GM12878 (cell line): ENCODE data around the gene NUCB1. TPM values are rescaled to one million over a fixed set of nuclear protein-coding genes. Genes with fewer than 3 reads are reported as not detected.
"Not testable (repeated sequence)": the region's sequence is repeated elsewhere in the genome, so short reads cannot be mapped to it uniquely, and the experiment has no call there.

Experiments
- ATAC-seq: fragments of 200-7000 bp; cut with Tn5 transposase; 3 replicates; pipeline ENCODE4 v1.9.1; 2020; ENCODE audit warnings: mild to moderate bottlenecking, moderate library complexity
- BruUV-seq: library from RNA; stranded (reverse); fragments of 400-500 nt; replicated peaks from 2 replicates; lab custom pipeline; 2021; lab: Mats Ljungman, UMichigan
- CTCF ChIA-PET: fragments of 300-600 bp; sonication (Branson Sonifier 250); formaldehyde crosslinking; extraction: SDS; loops from one replicate; lab custom pipeline; 2021; ENCODE audit warnings: inconsistent platforms; lab: Yijun Ruan, JAX
- POLR2A ChIA-PET: fragments of 350-600 bp; formaldehyde crosslinking; extraction: SDS; loops from one replicate; lab custom pipeline; 2021; ENCODE audit warnings: inconsistent platforms; lab: Charles Lee
- RAD21 ChIA-PET: fragments of 300-600 bp; sonication (Branson Sonifier 250); formaldehyde crosslinking; loops from one replicate; lab custom pipeline; 2023; ENCODE audit warnings: antibody characterized with exemption; ENCODE audit not compliant: unreplicated experiment; lab: Charles Lee
- SMC1A ChIA-PET: fragments of 300-600 bp; sonication (Branson Sonifier 250); formaldehyde crosslinking; loops from one replicate; lab custom pipeline; 2023; ENCODE audit not compliant: unreplicated experiment, uncharacterized antibody; lab: Charles Lee
- DNase-seq: peaks from one replicate; pipeline ENCODE4 v3.0.0-alpha.2; 2011; ENCODE audit warnings: low read depth, low spot score
- FAIRE-seq: peaks from 3 replicates; lab custom pipeline; 2011; peaks lifted over from hg19 to GRCh38; lab: Jason Lieb, UNC
- H2AFZ ChIP-seq: 2 replicates; pipeline ENCODE4 v1.6.0; 2011; ENCODE audit warnings: low read depth, low read length, control low read depth; ENCODE audit not compliant: control insufficient read depth
- H3K27ac ChIP-seq: 2 replicates; pipeline ENCODE4 v1.5.1; 2011; ENCODE audit warnings: control low read depth; ENCODE audit not compliant: control insufficient read depth, insufficient read depth
- H3K27me3 ChIP-seq, 2 experiments: replicated peaks in 1 of 2; 2 replicates each; pipeline versions ENCODE4 v1.6.0 to v1.6.1; 2011; ENCODE audit warnings: low read length in 1 of 2; ENCODE audit not compliant: control insufficient read depth in 2 of 2, insufficient read depth in 2 of 2
- H3K36me3 ChIP-seq, 2 experiments: 2 replicates each; pipeline ENCODE4 v1.5.1; 2011; ENCODE audit warnings: low read length in 1 of 2; ENCODE audit not compliant: control insufficient read depth in 2 of 2, insufficient read depth in 2 of 2
- H3K4me1 ChIP-seq: 2 replicates; pipeline ENCODE4 v1.6.1; 2011; ENCODE audit warnings: mild to moderate bottlenecking, low read length, moderate library complexity, mixed read lengths; ENCODE audit not compliant: control insufficient read depth, insufficient read depth
- H3K4me2 ChIP-seq: 2 replicates; pipeline ENCODE4 v1.6.0; 2011; ENCODE audit warnings: control low read depth; ENCODE audit not compliant: control insufficient read depth, insufficient read depth
- H3K4me3 ChIP-seq: fragments of 200-600 bp; sonication (generic); 2 replicates; pipeline ENCODE4 v1.5.1; 2016
- H3K79me2 ChIP-seq: 2 replicates; pipeline ENCODE4 v1.6.0; 2011; ENCODE audit warnings: low read length; ENCODE audit not compliant: control insufficient read depth, insufficient read depth
- H3K9ac ChIP-seq: 2 replicates; pipeline ENCODE4 v1.8.0; 2011; ENCODE audit warnings: low read length, control low read depth, mixed read lengths; ENCODE audit not compliant: control insufficient read depth, insufficient read depth
- H3K9me3 ChIP-seq: replicated peaks from 3 replicates; pipeline ENCODE4 v1.5.1; 2011; ENCODE audit warnings: mild to moderate bottlenecking, low read length; ENCODE audit not compliant: control insufficient read depth, insufficient read depth
- H4K20me1 ChIP-seq: 2 replicates; pipeline ENCODE4 v1.6.0; 2011; ENCODE audit not compliant: control insufficient read depth, insufficient read depth
- ASH2L ChIP-seq: fragments of 300-600, 200-600 bp; sonication (generic); IDR thresholded peaks from 2 replicates; pipeline ENCODE4 v1.6.1; 2017; ENCODE audit warnings: low read depth, mild to moderate bottlenecking, borderline replicate concordance
- ATF2 ChIP-seq: IDR thresholded peaks from 2 replicates; pipeline ENCODE4 v1.6.1; 2012; ENCODE audit warnings: low read length, inconsistent platforms
- BCL11A ChIP-seq: IDR thresholded peaks from 2 replicates; pipeline ENCODE4 v1.6.1; 2011; ENCODE audit warnings: low read depth, low read length
- BCL3 ChIP-seq: IDR thresholded peaks from 2 replicates; pipeline ENCODE4 v1.6.1; 2011; ENCODE audit warnings: borderline replicate concordance, low read depth, mild to moderate bottlenecking, moderate library complexity, low read length; ENCODE audit not compliant: insufficient read depth, poor library complexity, severe bottlenecking
- FOS ChIP-seq: IDR thresholded peaks from 3 replicates; pipeline ENCODE4 v1.6.1; 2011; ENCODE audit warnings: borderline replicate concordance; ENCODE audit not compliant: insufficient read length; ENCODE audit errors: extremely low read depth
- IRF4 ChIP-seq: IDR thresholded peaks from 2 replicates; pipeline ENCODE4 v1.6.1; 2011; ENCODE audit warnings: low read depth, low read length
- SIX5 ChIP-seq: IDR thresholded peaks from 2 replicates; pipeline ENCODE4 v1.6.1; 2011; ENCODE audit warnings: mild to moderate bottlenecking, low read depth, low read length, moderate library complexity; ENCODE audit not compliant: severe bottlenecking
- SPI1 ChIP-seq: IDR thresholded peaks from 2 replicates; pipeline ENCODE4 v1.6.1; 2011; ENCODE audit warnings: low read depth, mild to moderate bottlenecking, low read length, moderate library complexity, borderline replicate concordance; ENCODE audit not compliant: insufficient read depth
- WGBS: methylation state at CpG from one replicate; pipeline ENCODE4 v1.1.6; 2016; ENCODE audit warnings: low lambda C conversion rate; ENCODE audit not compliant: insufficient replicate concordance, insufficient coverage; ENCODE audit errors: missing lambda C conversion rate; 5-methylcytosine and 5-hydroxymethylcytosine counted together
- in situ Hi-C: fragments of 300-500 bp; cut with MboI; formaldehyde crosslinking; loops from 9 replicates; pipeline ENCODE4 v1.14.3; 2018; ENCODE audit warnings: mixed read lengths
- intact Hi-C: fragments of 100-400 bp; cut with micrococcal nuclease; formaldehyde crosslinking; loops from one replicate; pipeline ENCODE4 v1.14.2; 2022; ENCODE audit not compliant: unreplicated experiment
- polyA plus RNA-seq, 11 experiments: library from polyadenylated mRNA; depleted of rRNA in 4 of 11; unstranded in 6 of 11; stranded (reverse) in 5 of 11; fragments of >200 nt; fragmentation: Nextera tagmentation in 4 of 11; fragmentation: Illumina TruSeq in 1 of 11; extraction: Ambion mirVana in 4 of 11; extraction: Trizol in 1 of 11; gene quantifications; 1 replicate in 1 of 11; 2 replicates in 10 of 11; pipeline versions ENCODE4 v1.2.1 to v1.2.3, GENCODE V29; 2011 to 2016; ENCODE audit warnings: inconsistent platforms in 2 of 11, missing spikeins in 2 of 11, low read depth in 1 of 11
- total RNA-seq, 4 experiments: library from RNA; depleted of rRNA in 3 of 4; stranded (reverse); fragments of >200 nt in 3 of 4; fragmentation: Illumina TruSeq in 1 of 4; extraction: Trizol in 1 of 4; gene quantifications; 2 replicates each; pipeline versions ENCODE4 v1.2.1 to v1.2.3, GENCODE V29; 2013 to 2021

NUCB1 gene
- total and polyA plus RNA-seq, 10 of the 15 experiments (the other 5 are each of a cell fraction or from before 2014, with no cell fraction given), result 1.8 to 112 (median 44.5) TPM

- TF ChIP-seq SIX5, result no peak
- TF ChIP-seq, all 136 proteins: peak for 0
Measured at GRCh38 chr19:48883726-48884125, 16.4 kb upstream of the NUCB1 start (continued).

GRCh38 chr19:48887861-48888612 lies 12.1 kb upstream of the NUCB1 start:
- Histone ChIP-seq H3K4me2 (no peak overlapping the region), H3K9ac (no peak overlapping the region), H3K9me3 (no peaks in the 10 kb centered on the region), H3K36me3 (no peaks in the 10 kb centered on the region), H2AFZ (no peak overlapping the region), H3K27me3 (no peaks in the 10 kb centered on the region), H3K79me2 (no peaks in the 10 kb centered on the region; the same call in 1 of the 2 replicates), H4K20me1 (no peaks in the 10 kb centered on the region), H3K4me1 (peaks cover 10% of the 10 kb centered on the region), H3K4me3 (no peak overlapping the region), H3K27ac (no peak overlapping the region)
- CTCF ChIA-PET, result interaction anchor here (0.6 to 1.0 kb wide), 2 partner anchors 65 to 877 kb away, joined by 3 read pairs; no protein-coding TSS in a partner anchor
- ATAC-seq (no peak), FAIRE-seq (no peak), DNase-seq (no peak)
- TF ChIP-seq IRF4, result no peak
- no peak for TF ChIP-seq FOS
- TF ChIP-seq BCL3, result no peak
- TF ChIP-seq ASH2L, result no peak
- no peak for TF ChIP-seq SPI1
- TF ChIP-seq ATF2, result no peak
- no peak for TF ChIP-seq BCL11A
- BruUV-seq, result no TSS peak
- intact Hi-C loops (no loop called here), in situ Hi-C loops (no loop called here)
- WGBS, result 89% methylated on average over 21 of the region's 21 CpGs
- SMC1A ChIA-PET, result interaction anchor here (1.0 kb wide), 1 partner anchor 105 kb away, joined by 3 read pairs; the partner anchor contains the start of genes GYS1 and RUVBL2
- RAD21 ChIA-PET, result no interaction called here
- POLR2A ChIA-PET, result interaction anchor here (1.6 to 3.7 kb wide), 2 partner anchors 12 to 13 kb away, joined by 6 to 55 read pairs; partner anchors contain the start of genes NUCB1 and PPP1R15A

GRCh38 chr19:48889496-48889895 lies 10.6 kb upstream of the NUCB1 start:
- BruUV-seq, in situ Hi-C loops: not testable (repeated sequence)

More at GRCh38 chr19:48889496-48889895, 10.6 kb upstream of the NUCB1 start:
- H3K4me3 ChIP-seq, H3K9me3 ChIP-seq, SMC1A ChIA-PET, H3K27ac ChIP-seq, H3K36me3 ChIP-seq, H3K4me1 ChIP-seq, H3K9ac ChIP-seq, ATAC-seq, H4K20me1 ChIP-seq, RAD21 ChIA-PET, H2AFZ ChIP-seq, H3K4me2 ChIP-seq, H3K79me2 ChIP-seq, DNase-seq, FAIRE-seq, H3K27me3 ChIP-seq, intact Hi-C loops: not testable (repeated sequence)
- ChIA-PET CTCF (interaction anchor here (1.0 kb wide), 1 partner anchor 64 kb away, joined by 3 read pairs; no protein-coding TSS in a partner anchor), POLR2A (interaction anchor here (1.0 to 1.6 kb wide), 2 partner anchors 11 to 65 kb away, joined by 5 to 6 read pairs; partner anchors contain the start of genes BAX and NUCB1)
- 80% methylated on average over 2 of the region's 3 CpGs for WGBS
